ENCODE measurements around the gene ATP2A1. TPM values are rescaled to one million over a fixed set of nuclear protein-coding genes. Genes with fewer than 3 reads are reported as not detected.
A peak's percentile ranks its signal among the peaks of the same experiment; 100 is the strongest.

Gene ATP2A1
- total and polyA plus RNA-seq, 4 donors, result 0.34 to 0.92 (median 0.44) TPM

DNA sequence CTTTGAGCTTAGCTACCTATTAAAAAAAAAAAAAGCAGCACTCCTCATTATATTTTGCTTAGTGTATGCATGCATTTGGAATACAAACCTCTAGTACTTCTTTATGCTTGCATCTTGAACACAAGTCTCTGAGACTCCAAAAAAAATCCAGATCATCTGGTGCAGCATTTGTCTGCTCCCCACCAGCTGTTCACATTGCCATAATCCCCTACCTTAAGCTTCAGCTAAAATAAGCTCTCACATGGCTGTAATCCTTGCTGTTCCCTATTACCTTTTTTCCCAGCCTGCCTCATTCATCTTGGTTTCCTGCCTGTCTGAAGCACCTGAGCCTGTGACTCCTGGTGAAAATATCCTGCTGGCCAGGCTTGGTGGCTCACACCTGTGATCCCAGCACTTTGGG lies 65.0 kb downstream of the ATP2A1 start:
- no peaks in the 10 kb centered on the region for H3K36me3 ChIP-seq (ENCODE audit: control insufficient read depth in 4 of 4, insufficient read depth in 4 of 4, low read length in 4 of 4)
- no peak overlapping the region for H3K27ac ChIP-seq (ENCODE audit: low read depth in 1 of 2, low read length in 1 of 2)
- DNase-seq (no peak), ATAC-seq (ENCODE audit: insufficient read depth, low FRiP score) (no peak)
- no peaks in the 10 kb centered on the region for H3K9me3 ChIP-seq (ENCODE audit: control insufficient read depth in 4 of 4, insufficient read depth in 3 of 4, low read length in 3 of 4)
- H3K4me3 ChIP-seq, result no peak overlapping the region
- H3K4me1 ChIP-seq (ENCODE audit: control insufficient read depth in 5 of 5, insufficient read depth in 5 of 5, low read length in 5 of 5), result peaks cover 0 to 7% (median 3%) of the 10 kb centered on the region in 5 donors
- H3K9ac ChIP-seq (ENCODE audit: insufficient read depth in 1 of 2, low read length in 2 of 2), result no peak overlapping the region
- TF ChIP-seq, protein P1, sequence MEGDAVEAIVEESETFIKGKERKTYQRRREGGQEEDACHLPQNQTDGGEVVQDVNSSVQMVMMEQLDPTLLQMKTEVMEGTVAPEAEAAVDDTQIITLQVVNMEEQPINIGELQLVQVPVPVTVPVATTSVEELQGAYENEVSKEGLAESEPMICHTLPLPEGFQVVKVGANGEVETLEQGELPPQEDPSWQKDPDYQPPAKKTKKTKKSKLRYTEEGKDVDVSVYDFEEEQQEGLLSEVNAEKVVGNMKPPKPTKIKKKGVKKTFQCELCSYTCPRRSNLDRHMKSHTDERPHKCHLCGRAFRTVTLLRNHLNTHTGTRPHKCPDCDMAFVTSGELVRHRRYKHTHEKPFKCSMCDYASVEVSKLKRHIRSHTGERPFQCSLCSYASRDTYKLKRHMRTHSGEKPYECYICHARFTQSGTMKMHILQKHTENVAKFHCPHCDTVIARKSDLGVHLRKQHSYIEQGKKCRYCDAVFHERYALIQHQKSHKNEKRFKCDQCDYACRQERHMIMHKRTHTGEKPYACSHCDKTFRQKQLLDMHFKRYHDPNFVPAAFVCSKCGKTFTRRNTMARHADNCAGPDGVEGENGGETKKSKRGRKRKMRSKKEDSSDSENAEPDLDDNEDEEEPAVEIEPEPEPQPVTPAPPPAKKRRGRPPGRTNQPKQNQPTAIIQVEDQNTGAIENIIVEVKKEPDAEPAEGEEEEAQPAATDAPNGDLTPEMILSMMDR (IDR thresholded peaks at IDR 0.05; ENCODE audit: control extremely low read depth, extremely low read depth), result no peak
- no peaks in the 10 kb centered on the region for H3K27me3 ChIP-seq (ENCODE audit: control insufficient read depth in 3 of 3, insufficient read depth in 3 of 3, low read length in 2 of 3)

DNA sequence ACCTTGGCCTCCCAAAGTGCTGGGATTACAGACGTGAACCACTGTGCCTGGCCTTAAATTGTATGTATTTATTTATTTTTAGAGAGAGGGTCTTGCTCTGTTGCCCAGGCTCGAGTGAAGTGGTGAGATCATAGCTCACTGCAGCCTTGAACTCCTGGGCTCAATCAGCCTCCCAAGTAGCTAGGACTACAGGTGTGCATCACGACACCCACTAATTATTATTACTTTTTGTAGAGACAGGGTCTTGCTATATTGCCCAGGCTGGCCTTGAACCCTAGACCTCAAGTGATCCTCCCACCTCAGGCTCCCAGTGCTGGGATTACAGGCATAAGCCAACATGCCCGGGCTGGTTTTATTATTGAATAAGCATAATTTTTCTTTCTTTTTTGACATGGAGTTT lies 68.4 kb downstream of the ATP2A1 start:
- Histone ChIP-seq H3K4me1 (ENCODE audit: control insufficient read depth in 5 of 5, insufficient read depth in 5 of 5, low read length in 5 of 5) (peaks cover 0 to 10% (median 3%) of the 10 kb centered on the region in 5 donors), H3K9ac (ENCODE audit: insufficient read depth in 1 of 2, low read length in 2 of 2) (no peak overlapping the region), H3K27ac (ENCODE audit: low read depth in 1 of 2, low read length in 1 of 2) (no peak overlapping the region), H3K9me3 (ENCODE audit: control insufficient read depth in 4 of 4, insufficient read depth in 3 of 4, low read length in 3 of 4) (no peaks in the 10 kb centered on the region), H3K36me3 (ENCODE audit: control insufficient read depth in 4 of 4, insufficient read depth in 4 of 4, low read length in 4 of 4) (no peaks in the 10 kb centered on the region), H3K27me3 (ENCODE audit: control insufficient read depth in 3 of 3, insufficient read depth in 3 of 3, low read length in 2 of 3) (no peaks in the 10 kb centered on the region), H3K4me3 (no peak overlapping the region)
- TF ChIP-seq, protein P1 (IDR thresholded peaks at IDR 0.05; ENCODE audit: control extremely low read depth, extremely low read depth), result no peak
- no peak for ATAC-seq (ENCODE audit: insufficient read depth, low FRiP score)
- no peak for DNase-seq
- WGBS, 2 donors, result 79 to 86% methylated on average over 4 of the region's 4 CpGs

DNA sequence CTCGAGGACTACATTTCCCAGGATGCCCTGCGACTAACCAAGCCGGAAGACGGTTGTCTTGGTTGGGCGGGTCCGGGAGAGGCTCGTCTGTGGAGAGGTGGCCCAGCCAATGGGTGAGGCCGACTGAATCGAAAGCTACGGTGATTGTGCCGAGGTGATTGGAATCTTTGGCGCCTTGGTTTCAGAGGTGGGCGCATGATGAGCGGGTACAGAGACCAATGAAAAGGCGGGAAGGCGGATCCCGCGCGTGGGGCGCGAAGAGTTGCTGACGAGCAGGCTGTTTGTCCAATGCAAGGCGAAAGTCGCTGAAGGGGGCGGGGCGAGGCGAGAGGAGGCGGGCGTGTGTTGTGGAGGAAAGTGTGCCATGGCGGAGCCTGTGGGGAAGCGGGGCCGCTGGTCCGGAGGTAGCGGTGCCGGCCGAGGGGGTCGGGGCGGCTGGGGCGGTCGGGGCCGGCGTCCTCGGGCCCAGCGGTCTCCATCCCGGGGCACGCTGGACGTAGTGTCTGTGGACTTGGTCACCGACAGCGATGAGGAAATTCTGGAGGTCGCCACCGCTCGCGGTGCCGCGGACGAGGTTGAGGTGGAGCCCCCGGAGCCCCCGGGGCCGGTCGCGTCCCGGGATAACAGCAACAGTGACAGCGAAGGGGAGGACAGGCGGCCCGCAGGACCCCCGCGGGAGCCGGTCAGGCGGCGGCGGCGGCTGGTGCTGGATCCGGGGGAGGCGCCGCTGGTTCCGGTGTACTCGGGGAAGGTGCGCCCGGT lies 72.5 kb downstream of the ATP2A1 start, which contains the start of gene NFATC2IP:
Gene NFATC2IP, plus strand, starts transcription at position 290 of the 762 bp plus-strand sequence. Its CDS starts 75 bp downstream, at position 365.
- DNase-seq (peak; percentile 100), ATAC-seq (ENCODE audit: insufficient read depth, low FRiP score) (peak; percentile 99)
- H3K36me3 ChIP-seq (ENCODE audit: control insufficient read depth in 4 of 4, insufficient read depth in 4 of 4, low read length in 4 of 4), result peaks cover 6 to 17% (median 14%) of the 10 kb centered on the region in 4 donors
- peak within 1 kb of the TSS; percentile 74 to 80 for H3K27ac ChIP-seq (ENCODE audit: low read depth in 1 of 2, low read length in 1 of 2)
- WGBS, 2 donors, result 0 to 1% methylated on average over 66 to 79 of the region's 79 CpGs
- no peaks in the 10 kb centered on the region for H3K9me3 ChIP-seq (ENCODE audit: control insufficient read depth in 4 of 4, insufficient read depth in 3 of 4, low read length in 3 of 4)
- no peaks in the 10 kb centered on the region for H3K27me3 ChIP-seq (ENCODE audit: control insufficient read depth in 3 of 3, insufficient read depth in 3 of 3, low read length in 2 of 3)
- peak within 1 kb of the TSS in 1 of 2 donors; percentile 42 for H3K9ac ChIP-seq (ENCODE audit: insufficient read depth in 1 of 2, low read length in 2 of 2)
- TF ChIP-seq, protein P1 (IDR thresholded peaks at IDR 0.05; ENCODE audit: control extremely low read depth, extremely low read depth), result no peak
- peaks cover 0 to 13% (median 1%) of the 10 kb centered on the region in 5 donors for H3K4me1 ChIP-seq (ENCODE audit: control insufficient read depth in 5 of 5, insufficient read depth in 5 of 5, low read length in 5 of 5)
- H3K4me3 ChIP-seq, result peak within 1 kb of the TSS; percentile 86
